Measurements from ENCODE around the gene KREMEN1.

The KREMEN1 gene

DNA sequence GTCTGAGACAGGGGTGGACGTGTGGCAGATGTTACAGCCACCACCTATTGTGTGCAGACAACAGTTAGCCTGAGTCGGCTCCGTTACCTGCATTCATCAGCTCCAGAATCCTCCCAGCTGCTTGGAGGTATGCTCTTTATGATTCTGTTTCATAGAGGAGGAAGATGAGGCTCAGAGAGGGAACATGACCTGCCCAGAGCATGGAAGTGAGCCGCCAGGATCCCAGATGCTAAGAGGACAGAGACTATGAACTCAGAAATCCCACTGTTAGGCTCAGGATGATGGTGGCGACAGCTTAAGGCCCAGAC is 134.4 kb downstream of the KREMEN1 start:
- ChIA-PET CTCF (no interaction called here), POLR2A (ENCODE audit: low non-redundant PET) (no interaction called here)
- TF ChIP-seq, protein P1, sequence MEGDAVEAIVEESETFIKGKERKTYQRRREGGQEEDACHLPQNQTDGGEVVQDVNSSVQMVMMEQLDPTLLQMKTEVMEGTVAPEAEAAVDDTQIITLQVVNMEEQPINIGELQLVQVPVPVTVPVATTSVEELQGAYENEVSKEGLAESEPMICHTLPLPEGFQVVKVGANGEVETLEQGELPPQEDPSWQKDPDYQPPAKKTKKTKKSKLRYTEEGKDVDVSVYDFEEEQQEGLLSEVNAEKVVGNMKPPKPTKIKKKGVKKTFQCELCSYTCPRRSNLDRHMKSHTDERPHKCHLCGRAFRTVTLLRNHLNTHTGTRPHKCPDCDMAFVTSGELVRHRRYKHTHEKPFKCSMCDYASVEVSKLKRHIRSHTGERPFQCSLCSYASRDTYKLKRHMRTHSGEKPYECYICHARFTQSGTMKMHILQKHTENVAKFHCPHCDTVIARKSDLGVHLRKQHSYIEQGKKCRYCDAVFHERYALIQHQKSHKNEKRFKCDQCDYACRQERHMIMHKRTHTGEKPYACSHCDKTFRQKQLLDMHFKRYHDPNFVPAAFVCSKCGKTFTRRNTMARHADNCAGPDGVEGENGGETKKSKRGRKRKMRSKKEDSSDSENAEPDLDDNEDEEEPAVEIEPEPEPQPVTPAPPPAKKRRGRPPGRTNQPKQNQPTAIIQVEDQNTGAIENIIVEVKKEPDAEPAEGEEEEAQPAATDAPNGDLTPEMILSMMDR (conservative IDR thresholded peaks at IDR 0.05; ENCODE audit: low read depth) = no peak

DNA sequence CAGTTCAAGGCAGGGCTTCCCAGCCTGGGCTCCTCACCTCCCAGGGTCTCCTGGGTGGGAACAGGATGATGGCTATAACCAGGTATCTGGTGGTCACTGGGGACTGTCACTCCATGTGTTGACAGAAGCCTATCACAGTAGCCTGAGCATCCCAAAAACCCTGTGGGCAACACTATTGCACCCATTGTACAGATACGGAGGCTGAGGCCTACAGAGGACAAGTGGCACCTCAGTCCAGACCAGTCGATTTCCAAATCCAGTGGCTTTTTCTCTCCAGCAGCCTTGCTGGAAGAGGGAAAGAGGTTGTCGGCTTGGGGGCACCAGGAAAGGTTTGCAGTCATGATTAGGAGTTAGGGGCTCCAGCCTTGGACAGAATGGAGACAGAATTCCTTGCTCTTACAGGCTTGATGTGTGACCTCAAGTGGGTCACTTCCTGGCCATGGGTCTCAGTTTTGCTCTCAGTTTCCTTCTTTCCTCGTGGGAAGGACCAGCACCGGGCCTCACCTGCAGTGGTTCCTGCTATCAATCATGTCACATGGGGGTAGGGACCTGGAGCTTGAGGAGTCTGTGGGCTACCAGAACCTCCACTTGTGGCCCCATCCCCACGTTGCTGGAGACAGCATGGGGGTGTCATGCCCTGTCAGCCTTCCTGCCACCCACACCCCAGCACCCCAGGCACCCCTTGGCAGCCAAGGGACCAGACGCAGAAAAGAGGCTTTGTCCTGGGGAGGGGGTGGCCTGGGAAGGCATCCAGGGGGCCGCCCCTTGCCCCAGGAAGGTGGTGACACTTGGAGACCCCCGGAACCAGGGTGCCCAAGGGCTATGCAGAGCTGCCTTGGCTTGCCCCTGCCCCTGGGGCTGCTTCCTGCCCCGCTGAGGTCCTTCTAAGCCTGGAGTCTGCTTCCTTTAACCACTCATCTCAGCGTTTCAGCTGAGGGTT is 135.0 kb downstream of the KREMEN1 start:
- CTCF ChIA-PET = no interaction called here
- POLR2A ChIA-PET (ENCODE audit: low non-redundant PET) = no interaction called here

More for the DNA sequence above, 134.4 kb downstream of the KREMEN1 start:
- DNase-seq (ENCODE audit: low spot score) = no peak
- H3K27ac ChIP-seq = no peak overlapping the region

DNA sequence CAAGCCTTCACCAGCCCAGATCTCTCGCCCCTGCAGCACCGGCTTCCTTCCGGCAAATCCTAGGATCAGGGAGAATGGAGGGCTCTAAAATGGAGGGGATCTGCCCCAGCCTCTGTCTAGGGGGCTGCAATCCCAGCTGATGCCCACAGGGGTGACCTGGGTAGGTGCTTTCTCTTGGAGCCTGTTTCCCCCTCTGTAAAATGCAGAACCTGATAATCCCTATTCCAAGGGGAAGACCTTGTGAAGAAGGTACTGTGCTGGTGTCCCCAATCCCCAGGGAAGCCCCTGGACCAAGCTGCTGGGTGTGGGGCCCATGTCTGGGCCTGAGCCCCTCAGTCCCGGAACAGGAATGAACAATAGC is 135.6 kb downstream of the KREMEN1 start:
- ChIA-PET CTCF (no interaction called here), POLR2A (ENCODE audit: low non-redundant PET) (no interaction called here)
- H3K27ac ChIP-seq = no peak overlapping the region
- DNase-seq (ENCODE audit: low spot score) = no peak
- TF ChIP-seq, protein P1 (conservative IDR thresholded peaks at IDR 0.05; ENCODE audit: low read depth) = no peak

More for the DNA sequence above, 135.0 kb downstream of the KREMEN1 start:
- TF ChIP-seq, protein P1 (conservative IDR thresholded peaks at IDR 0.05; ENCODE audit: low read depth) = no peak
- DNase-seq (ENCODE audit: low spot score) = no peak
- H3K27ac ChIP-seq = no peak overlapping the region

DNA sequence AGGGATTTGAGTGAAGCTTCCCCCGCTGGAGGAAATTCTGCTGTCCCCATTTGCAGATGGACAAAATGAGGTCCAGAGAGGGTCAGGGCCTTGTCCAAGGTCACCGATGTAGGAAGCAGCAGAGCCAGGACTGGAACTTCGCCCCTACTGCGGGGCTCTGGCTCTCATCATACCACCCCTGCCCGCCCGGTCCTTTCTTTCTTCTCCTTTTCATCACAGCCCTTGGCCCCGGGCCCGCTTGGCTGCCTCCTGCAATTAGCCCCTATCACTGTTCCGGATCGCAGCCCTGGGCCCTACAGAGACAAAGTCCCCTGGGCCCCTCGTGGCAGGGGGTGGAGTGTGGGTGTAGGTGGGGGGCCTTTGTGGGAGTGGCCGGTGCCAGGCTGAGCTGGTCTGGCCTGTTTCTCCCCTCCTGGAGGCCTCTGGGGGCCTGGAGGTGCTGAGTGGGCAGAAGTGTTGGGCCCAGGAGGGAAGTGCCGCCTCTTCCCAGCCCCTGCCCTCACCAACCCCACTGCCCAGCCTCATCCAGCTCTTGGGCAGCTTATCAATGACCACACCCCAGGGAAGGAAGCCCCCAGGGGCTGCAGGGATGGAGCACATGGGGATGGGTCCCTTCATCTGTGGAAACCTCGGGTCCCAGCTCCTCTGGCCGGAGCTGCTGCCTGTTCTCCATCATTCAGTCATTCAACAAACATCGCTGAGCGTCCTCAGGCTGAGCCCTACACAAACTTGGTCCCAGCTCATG is 136.2 kb downstream of the KREMEN1 start:
- H3K27ac ChIP-seq = no peak overlapping the region
- TF ChIP-seq, protein P1 (conservative IDR thresholded peaks at IDR 0.05; ENCODE audit: low read depth) = no peak
- ChIA-PET CTCF (interaction anchor here (0.6 kb wide), 1 partner anchor 523 kb away, joined by 3 read pairs; no protein-coding TSS in a partner anchor), POLR2A (ENCODE audit: low non-redundant PET) (no interaction called here)
- no peak for DNase-seq (ENCODE audit: low spot score)

DNA sequence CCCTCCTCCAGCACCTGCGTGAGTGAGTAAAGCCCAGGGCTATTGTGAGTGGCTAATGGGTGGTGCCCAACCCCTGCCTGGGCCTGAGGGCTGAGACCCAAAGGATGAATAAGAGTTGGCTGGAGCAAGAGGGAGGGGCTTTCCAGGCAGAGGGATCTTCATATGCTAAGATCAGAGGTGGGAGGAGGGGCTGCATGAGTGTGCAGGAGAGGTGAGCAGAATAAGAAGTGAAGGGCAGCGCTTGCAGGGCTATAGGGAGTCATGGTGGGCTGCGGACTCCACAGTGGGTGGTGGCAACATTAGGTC is 136.7 kb downstream of the KREMEN1 start:
- TF ChIP-seq, protein P1 (conservative IDR thresholded peaks at IDR 0.05; ENCODE audit: low read depth) = no peak
- CTCF ChIA-PET = interaction anchor here (0.6 kb wide), 1 partner anchor 523 kb away, joined by 3 read pairs; no protein-coding TSS in a partner anchor
- no peak overlapping the region for H3K27ac ChIP-seq
- POLR2A ChIA-PET (ENCODE audit: low non-redundant PET) = no interaction called here
- DNase-seq (ENCODE audit: low spot score) = no peak

DNA sequence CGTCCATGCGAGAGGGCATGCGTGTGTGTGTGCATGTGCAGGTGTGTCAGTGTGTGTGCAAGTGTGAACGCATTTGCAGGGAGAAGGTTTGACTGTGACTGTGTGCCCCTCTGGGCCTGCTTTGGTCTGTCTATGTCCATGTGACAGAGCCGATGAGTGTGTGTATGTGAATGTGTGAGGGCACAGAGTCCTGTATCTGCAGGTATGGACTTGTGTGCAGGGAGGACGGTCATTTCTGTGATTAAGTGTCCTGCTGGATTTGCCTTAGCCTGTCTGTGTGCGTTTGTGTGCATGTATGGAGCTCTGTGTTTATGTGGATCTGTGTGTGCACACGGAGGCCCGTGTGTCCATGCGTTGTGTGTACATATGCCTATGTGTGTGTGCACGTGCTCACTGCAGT is 138.2 kb downstream of the KREMEN1 start:
- DNase-seq (ENCODE audit: low spot score) = no peak
- TF ChIP-seq, protein P1 (conservative IDR thresholded peaks at IDR 0.05; ENCODE audit: low read depth) = no peak
- ChIA-PET POLR2A (ENCODE audit: low non-redundant PET) (interaction anchor here (0.5 kb wide), 1 partner anchor 74 kb away, joined by 3 read pairs; no protein-coding TSS in a partner anchor), CTCF (interaction anchor here (0.6 kb wide), 1 partner anchor 8 kb away, joined by 3 read pairs; no protein-coding TSS in a partner anchor)
- no peak overlapping the region for H3K27ac ChIP-seq

Data from RWPE1 (cell line).